Uterus (tissue), 4 donors: Measurements from ENCODE around the gene MSI2. TPM values are rescaled to one million over a fixed set of nuclear protein-coding genes. Genes with fewer than 3 reads are reported as not detected.

Experiments used
- DNase-seq, 2 donors: peaks; one replicate each; pipeline ENCODE4 v3.0.0-alpha.2; 2019 to 2020
- H3K27ac ChIP-seq, 2 donors: fragments of 200-600 bp; sonication (generic); 1 replicate in 1 of 2; 2 replicates in 1 of 2; pipeline ENCODE4 v1.5.1; 2016 to 2018
- H3K27me3 ChIP-seq, 2 donors: fragments of 200-600 bp; sonication (generic); one replicate each; pipeline ENCODE4 v1.5.1; 2018 to 2019; ENCODE audit warnings: control low read depth in 1 of 2
- H3K36me3 ChIP-seq, 2 donors: fragments of 200-600 bp; sonication (generic); one replicate each; pipeline ENCODE4 v1.5.1; 2019; ENCODE audit warnings: control low read depth in 1 of 2
- H3K4me1 ChIP-seq, 2 donors: fragments of 200-600 bp; sonication (generic); one replicate each; pipeline ENCODE4 v1.5.1; 2018 to 2019; ENCODE audit warnings: control low read depth in 1 of 2
- H3K4me3 ChIP-seq, 2 donors: fragments of 200-600 bp; sonication (generic); 1 replicate in 1 of 2; 2 replicates in 1 of 2; pipeline ENCODE4 v1.5.1; 2018 to 2019; ENCODE audit warnings: mild to moderate bottlenecking in 1 of 2
- H3K9me3 ChIP-seq, 2 donors: fragments of 200-600 bp; sonication (generic); one replicate each; pipeline ENCODE4 v1.5.1; 2019; ENCODE audit warnings: control low read depth in 1 of 2
- POLR2A ChIP-seq, 2 donors: fragments of 450-650 bp; IDR thresholded peaks; one replicate each; pipeline ENCODE4 v1.6.1; 2016; ENCODE audit warnings: antibody characterized with exemption in 2 of 2, mild to moderate bottlenecking in 1 of 2, moderate library complexity in 1 of 2
- intact Hi-C: fragments of 100-400 bp; cut with DNase I; formaldehyde crosslinking; loops from one replicate; pipeline ENCODE4 v1.15.1; 2023; ENCODE audit warnings: low total_unique reads
- total RNA-seq, 4 donors: library from RNA; depleted of rRNA in 3 of 4; stranded (reverse); fragments of >200 nt in 3 of 4; gene quantifications; one replicate each; pipeline versions ENCODE4 v1.1.0 to v1.2.4, GENCODE V29; 2014 to 2023
- TF ChIP-seq, protein P1 (sequence below), 4 experiments: fragments of 200-600 bp in 2 of 4; fragments of 450-650 bp in 2 of 4; sonication (generic) in 2 of 4; IDR thresholded peaks; one replicate each; pipeline ENCODE4 v1.5.1; 2016 to 2019; ENCODE audit warnings: antibody characterized with exemption in 4 of 4, mild to moderate bottlenecking in 2 of 4, moderate library complexity in 1 of 4
- donor health status: DM: yes; HTN: yes; CAD: no.

MSI2 gene
- total RNA-seq, 4 donors from 2014 or later, result 13.2 to 60.8 (median 44.5) TPM

DNA sequence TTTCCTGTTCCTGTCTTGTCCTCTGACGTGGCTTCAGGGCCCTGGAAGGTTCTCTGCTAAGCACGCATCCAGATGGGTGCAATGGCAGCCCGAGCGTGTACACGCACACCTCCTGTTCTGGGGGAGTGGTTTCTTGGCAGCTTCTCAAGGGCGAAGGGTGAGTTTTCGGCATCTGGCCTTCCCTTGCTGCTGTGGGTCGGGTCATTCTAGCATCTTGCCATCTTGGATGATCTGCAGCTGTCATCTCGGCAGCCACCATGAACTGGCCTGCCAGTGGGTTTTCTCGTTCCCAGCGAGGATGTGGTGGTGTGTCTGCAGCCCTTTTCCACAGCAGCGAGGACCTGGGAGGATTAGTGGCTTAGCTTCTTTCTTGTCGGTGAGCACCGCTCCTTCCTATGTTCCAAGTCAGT is 10.6 kb downstream of the MSI2 start:
- no peak overlapping the region for H3K27ac ChIP-seq
- no peaks in the 10 kb centered on the region for H3K9me3 ChIP-seq
- no peaks in the 10 kb centered on the region for H3K36me3 ChIP-seq
- TF ChIP-seq, protein P1, sequence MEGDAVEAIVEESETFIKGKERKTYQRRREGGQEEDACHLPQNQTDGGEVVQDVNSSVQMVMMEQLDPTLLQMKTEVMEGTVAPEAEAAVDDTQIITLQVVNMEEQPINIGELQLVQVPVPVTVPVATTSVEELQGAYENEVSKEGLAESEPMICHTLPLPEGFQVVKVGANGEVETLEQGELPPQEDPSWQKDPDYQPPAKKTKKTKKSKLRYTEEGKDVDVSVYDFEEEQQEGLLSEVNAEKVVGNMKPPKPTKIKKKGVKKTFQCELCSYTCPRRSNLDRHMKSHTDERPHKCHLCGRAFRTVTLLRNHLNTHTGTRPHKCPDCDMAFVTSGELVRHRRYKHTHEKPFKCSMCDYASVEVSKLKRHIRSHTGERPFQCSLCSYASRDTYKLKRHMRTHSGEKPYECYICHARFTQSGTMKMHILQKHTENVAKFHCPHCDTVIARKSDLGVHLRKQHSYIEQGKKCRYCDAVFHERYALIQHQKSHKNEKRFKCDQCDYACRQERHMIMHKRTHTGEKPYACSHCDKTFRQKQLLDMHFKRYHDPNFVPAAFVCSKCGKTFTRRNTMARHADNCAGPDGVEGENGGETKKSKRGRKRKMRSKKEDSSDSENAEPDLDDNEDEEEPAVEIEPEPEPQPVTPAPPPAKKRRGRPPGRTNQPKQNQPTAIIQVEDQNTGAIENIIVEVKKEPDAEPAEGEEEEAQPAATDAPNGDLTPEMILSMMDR (IDR thresholded peaks at IDR 0.05), result no peak
- no peak for TF ChIP-seq POLR2A (IDR thresholded peaks at IDR 0.05)
- no peak overlapping the region for H3K4me3 ChIP-seq
- H3K27me3 ChIP-seq, result no peaks in the 10 kb centered on the region
- no peaks in the 10 kb centered on the region for H3K4me1 ChIP-seq
- DNase-seq, result no peak
- intact Hi-C loops, result no loop called here

DNA sequence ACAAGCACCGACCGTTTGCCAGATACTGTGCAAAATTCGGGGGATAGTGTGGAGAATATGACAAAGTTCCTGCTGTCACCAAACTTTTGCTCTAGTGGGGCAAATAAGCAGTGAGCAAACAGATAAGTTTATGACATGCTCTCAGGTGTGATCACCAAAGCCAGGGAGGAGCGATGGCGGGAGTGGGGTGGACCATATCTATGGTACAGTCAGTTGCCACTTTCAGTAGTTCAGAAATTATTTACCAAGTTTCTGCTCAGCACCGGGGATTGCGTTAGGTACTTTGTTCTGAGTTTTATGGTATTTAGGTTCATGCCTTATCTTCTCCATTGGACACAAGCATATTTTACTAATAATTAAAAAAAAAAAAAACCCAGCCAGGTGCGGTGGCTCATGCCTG is 11.9 kb downstream of the MSI2 start:
- intact Hi-C loops, result no loop called here
- Histone ChIP-seq H3K27ac (no peak overlapping the region), H3K36me3 (no peaks in the 10 kb centered on the region), H3K9me3 (no peaks in the 10 kb centered on the region), H3K4me3 (no peak overlapping the region), H3K27me3 (no peaks in the 10 kb centered on the region), H3K4me1 (no peaks in the 10 kb centered on the region)
- TF ChIP-seq, protein P1 (IDR thresholded peaks at IDR 0.05), result no peak
- no peak for TF ChIP-seq POLR2A (IDR thresholded peaks at IDR 0.05)
- no peak for DNase-seq

DNA sequence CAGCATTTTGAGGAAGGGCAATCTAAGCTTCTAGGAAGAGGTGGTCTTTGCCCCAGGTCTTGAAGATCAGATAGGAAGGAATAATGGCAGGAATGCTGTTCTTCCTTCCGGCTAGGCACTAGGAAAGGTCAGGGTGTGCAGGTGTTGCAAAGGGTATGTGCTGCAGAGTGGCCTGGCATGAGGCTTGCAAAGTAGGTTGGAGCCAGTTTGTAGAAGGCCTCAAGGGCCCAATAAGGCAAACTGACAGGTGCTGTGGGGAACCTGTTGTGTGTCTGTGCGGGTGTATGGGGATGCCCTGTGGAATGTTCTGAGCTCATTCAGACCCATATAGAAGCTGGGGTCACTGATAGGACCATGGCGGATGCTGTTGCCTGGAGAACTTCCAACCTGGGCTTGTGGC is 12.7 kb downstream of the MSI2 start:
- H3K27me3 ChIP-seq, result no peaks in the 10 kb centered on the region
- no peaks in the 10 kb centered on the region for H3K36me3 ChIP-seq
- no peaks in the 10 kb centered on the region for H3K9me3 ChIP-seq
- intact Hi-C loops, result no loop called here
- TF ChIP-seq POLR2A (IDR thresholded peaks at IDR 0.05), result no peak
- TF ChIP-seq, protein P1 (IDR thresholded peaks at IDR 0.05), result no peak
- no peak overlapping the region for H3K27ac ChIP-seq
- H3K4me1 ChIP-seq, result no peaks in the 10 kb centered on the region
- no peak overlapping the region for H3K4me3 ChIP-seq
- DNase-seq, result no peak

DNA sequence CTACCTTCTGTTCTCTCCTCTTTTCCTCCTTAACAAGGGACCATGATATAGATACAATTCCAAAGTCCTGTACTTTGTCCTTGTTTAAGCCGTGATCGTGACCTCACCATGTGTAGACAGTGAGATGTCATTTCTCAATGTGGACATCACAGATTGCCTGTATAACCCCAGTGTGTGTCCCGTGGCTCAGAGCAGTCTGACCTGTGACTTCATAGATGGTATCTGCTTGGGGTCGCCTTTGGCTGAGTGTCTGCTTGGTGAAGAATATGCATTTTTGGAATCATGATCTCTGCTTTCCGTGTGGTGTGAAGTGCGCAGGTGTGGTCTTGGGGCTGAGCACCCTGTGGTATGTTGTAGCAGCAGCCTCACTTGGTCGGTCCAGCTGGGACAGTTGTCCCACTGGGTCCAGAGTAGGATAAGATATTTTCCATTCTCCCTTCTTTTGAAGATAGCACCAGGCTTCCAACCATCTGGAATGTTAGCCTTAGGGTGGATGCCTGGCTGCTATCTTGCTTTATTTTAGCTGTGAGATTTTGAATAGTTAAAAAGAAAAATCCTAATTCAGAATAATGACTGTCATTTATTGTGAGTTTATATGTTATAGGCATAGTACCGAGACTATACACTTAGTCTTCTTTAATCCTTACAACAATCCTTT is 13.4 kb downstream of the MSI2 start:
- no peaks in the 10 kb centered on the region for H3K9me3 ChIP-seq
- H3K4me3 ChIP-seq, result no peak overlapping the region
- no peak for DNase-seq
- H3K27me3 ChIP-seq, result no peaks in the 10 kb centered on the region
- TF ChIP-seq, protein P1 (IDR thresholded peaks at IDR 0.05), result no peak
- TF ChIP-seq POLR2A (IDR thresholded peaks at IDR 0.05), result no peak
- intact Hi-C loops, result loop anchor here (10.0 kb wide), 1 partner anchor 165 kb away; no protein-coding TSS in a partner anchor
- H3K36me3 ChIP-seq, result no peaks in the 10 kb centered on the region
- no peaks in the 10 kb centered on the region for H3K4me1 ChIP-seq
- no peak overlapping the region for H3K27ac ChIP-seq

DNA sequence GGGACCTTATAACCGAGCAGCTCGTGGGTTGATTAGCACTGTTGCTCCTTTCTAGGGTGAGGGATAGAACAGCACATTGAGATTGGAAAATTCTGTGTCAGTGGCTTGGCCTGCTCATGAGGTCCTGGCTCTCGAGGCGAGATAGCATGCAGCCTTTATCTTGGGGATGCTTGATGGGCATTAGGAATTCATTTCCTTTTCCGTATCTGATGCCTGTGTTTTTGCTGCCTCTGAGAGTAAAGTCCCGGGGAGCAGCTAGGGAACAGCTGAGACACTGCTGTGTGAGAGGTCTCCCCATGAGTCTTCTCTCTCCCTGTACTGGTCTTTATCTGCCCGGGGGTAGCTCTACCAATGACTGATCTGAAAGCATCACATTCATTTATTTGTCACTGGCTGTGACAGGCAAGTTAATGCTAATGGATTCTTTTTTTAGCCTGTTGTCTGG is 14.5 kb downstream of the MSI2 start:
- no peak overlapping the region for H3K27ac ChIP-seq
- no peaks in the 10 kb centered on the region for H3K4me1 ChIP-seq
- no peaks in the 10 kb centered on the region for H3K27me3 ChIP-seq
- no peaks in the 10 kb centered on the region for H3K36me3 ChIP-seq
- no peaks in the 10 kb centered on the region for H3K9me3 ChIP-seq
- DNase-seq, result no peak
- TF ChIP-seq, protein P1 (IDR thresholded peaks at IDR 0.05), result no peak
- no peak for TF ChIP-seq POLR2A (IDR thresholded peaks at IDR 0.05)
- no peak overlapping the region for H3K4me3 ChIP-seq
- intact Hi-C loops, result loop anchor here (10.0 kb wide), 1 partner anchor 164 kb away; no protein-coding TSS in a partner anchor
